GM23248 (cell line): ENCODE results near the gene NEU4.

ENCODE experiments used
- EZH2 ChIP-seq: fragments of 200-600 bp; sonication (generic); IDR thresholded peaks from 2 replicates; pipeline ENCODE4 v1.6.1; 2018; ENCODE audit warnings: antibody characterized with exemption, mild to moderate bottlenecking; ENCODE audit not compliant: insufficient read depth, poor library complexity, severe bottlenecking
- EZH2phosphoT487 ChIP-seq: fragments of 200-600 bp; sonication (generic); IDR thresholded peaks from 2 replicates; pipeline ENCODE4 v1.6.1; 2018; ENCODE audit warnings: antibody characterized with exemption, moderate library complexity, mild to moderate bottlenecking, low read depth; ENCODE audit not compliant: insufficient read depth

- no peak for TF ChIP-seq EZH2
- TF ChIP-seq EZH2phosphoT487, result no peak
Measured at GRCh38 chr2:241796209-241796608, 12.8 kb upstream of the NEU4 start.
